HL-60 (cell line): Measurements from ENCODE around the gene PHKA2.
"Not testable (repeated sequence)": the region's sequence is repeated elsewhere in the genome, so short reads cannot be mapped to it uniquely, and the experiment has no call there.

Source experiments
- DNase-seq, 2 experiments: peaks; one replicate each; pipeline ENCODE4 v3.0.0-alpha.2; 2010 to 2020; ENCODE audit warnings: low read depth in 1 of 2, low spot score in 1 of 2
- H3K27ac ChIP-seq: fragments of 250-450 bp; sonication (Bioruptor Pico); replicated peaks from 2 replicates; pipeline ENCODE4 v1.5.1; 2020; ENCODE audit warnings: mild to moderate bottlenecking, moderate library complexity
- H3K27me3 ChIP-seq: fragments of 250-450 bp; sonication (Bioruptor Pico); 2 replicates; pipeline ENCODE4 v1.5.1; 2021; ENCODE audit warnings: mild to moderate bottlenecking, moderate library complexity; ENCODE audit not compliant: insufficient read depth, poor library complexity, severe bottlenecking
- H3K4me3 ChIP-seq: replicated peaks from 2 replicates; pipeline ENCODE4 v1.5.1; 2011; ENCODE audit warnings: mild to moderate bottlenecking, control low read depth, low read length; ENCODE audit not compliant: insufficient read depth
- CTCF ChIP-seq: IDR thresholded peaks from one replicate; pipeline ENCODE4 v1.5.1; 2011; ENCODE audit warnings: low read length, control low read depth, inconsistent platforms; ENCODE audit not compliant: insufficient read depth
- GABPA ChIP-seq: IDR thresholded peaks from 2 replicates; pipeline ENCODE4 v1.6.1; 2012; ENCODE audit warnings: low read depth
- POLR2AphosphoS5 ChIP-seq: IDR thresholded peaks from 2 replicates; pipeline ENCODE4 v1.6.1; 2012; ENCODE audit warnings: low read depth
- REST ChIP-seq: IDR thresholded peaks from 2 replicates; pipeline ENCODE4 v1.6.1; 2012; ENCODE audit warnings: low read depth; ENCODE audit not compliant: insufficient replicate concordance
- SPI1 ChIP-seq: IDR thresholded peaks from 2 replicates; pipeline ENCODE4 v1.6.1; 2012; ENCODE audit warnings: low read depth, mild to moderate bottlenecking, borderline replicate concordance

PHKA2 gene

DNA sequence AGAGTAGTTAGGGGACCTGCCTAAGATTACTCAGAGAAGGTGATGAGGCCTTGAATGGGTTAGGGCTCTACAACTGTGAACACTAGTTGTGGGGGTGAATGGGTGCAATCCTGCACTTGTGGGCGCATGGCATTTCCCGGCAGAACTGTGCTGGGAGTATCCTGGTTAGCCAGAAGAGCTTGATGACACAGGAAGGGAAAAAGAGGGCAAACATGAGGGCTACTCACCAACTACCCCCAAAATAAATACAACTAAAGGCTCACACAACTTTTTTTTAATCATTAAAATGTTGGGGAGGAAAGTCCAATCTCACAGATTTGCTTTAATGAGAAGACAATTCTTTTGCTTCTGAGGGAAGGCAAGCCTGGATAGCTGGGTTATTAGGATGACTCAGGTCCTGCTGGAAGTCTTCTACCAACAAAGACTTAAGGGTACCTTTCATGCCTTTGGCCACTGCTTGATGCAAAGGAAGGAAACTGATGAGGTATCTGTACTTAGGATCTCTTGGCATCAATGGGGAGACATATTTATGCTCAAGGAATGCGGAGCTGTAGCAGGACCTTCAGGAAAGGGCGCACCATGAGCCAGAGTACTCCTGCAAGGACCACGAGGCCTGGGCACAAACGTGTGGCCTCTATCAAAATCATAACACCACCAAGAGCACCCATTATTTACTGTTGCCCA is 2.6 kb downstream of the PHKA2 start:
- no peak for DNase-seq
- TF ChIP-seq SPI1 (no peak), CTCF (no peak), POLR2AphosphoS5 (no peak), GABPA (no peak), REST (no peak)

DNA sequence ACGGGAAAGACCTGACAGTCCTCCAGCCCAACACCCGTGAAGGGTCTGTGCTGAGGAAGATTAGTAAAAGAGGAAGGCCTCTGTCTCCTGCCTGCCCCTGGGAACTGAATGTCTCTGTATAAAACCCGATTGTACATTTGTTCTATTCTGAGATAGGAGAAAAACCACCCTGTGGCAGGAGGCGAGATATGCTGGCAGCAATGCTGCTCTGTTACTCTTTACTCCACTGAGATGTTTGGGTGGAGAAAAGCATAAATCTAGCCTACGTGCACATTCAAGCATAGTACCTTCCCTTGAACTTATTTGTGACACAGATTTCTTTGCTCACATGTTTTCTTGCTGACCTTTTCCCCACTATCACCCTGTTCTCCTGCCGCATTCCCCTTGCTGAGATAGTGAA is 3.7 kb downstream of the PHKA2 start:
- not testable (repeated sequence) for H3K4me3 ChIP-seq, DNase-seq, H3K27me3 ChIP-seq, H3K27ac ChIP-seq
- TF ChIP-seq SPI1, result peak; percentile 51; the same call in 1 of the 2 replicates

More for the DNA sequence above, 2.6 kb downstream of the PHKA2 start:
- H3K27me3 ChIP-seq, result no peaks in the 10 kb centered on the region
- H3K27ac ChIP-seq, result no peak overlapping the region
- H3K4me3 ChIP-seq, result no peak overlapping the region

GRCh38 chrX:18974993-18975392 is 8.9 kb downstream of the PHKA2 start:
- Histone ChIP-seq H3K27me3 (no peaks in the 10 kb centered on the region), H3K27ac (no peak overlapping the region)

More at GRCh38 chrX:18974993-18975392, 8.9 kb downstream of the PHKA2 start:
- H3K4me3 ChIP-seq, result no peak overlapping the region
- TF ChIP-seq POLR2AphosphoS5, result no peak
- no peak for TF ChIP-seq GABPA
- no peak for TF ChIP-seq CTCF
- no peak for TF ChIP-seq REST
- TF ChIP-seq SPI1, result no peak
- DNase-seq, result no peak
